Measurements from ENCODE around the gene GLYATL3. TPM values are rescaled to one million over a fixed set of nuclear protein-coding genes. Genes with fewer than 3 reads are reported as not detected.

The GLYATL3 gene
- total RNA-seq, 1 experiment from 2014 or later = not detected

DNA sequence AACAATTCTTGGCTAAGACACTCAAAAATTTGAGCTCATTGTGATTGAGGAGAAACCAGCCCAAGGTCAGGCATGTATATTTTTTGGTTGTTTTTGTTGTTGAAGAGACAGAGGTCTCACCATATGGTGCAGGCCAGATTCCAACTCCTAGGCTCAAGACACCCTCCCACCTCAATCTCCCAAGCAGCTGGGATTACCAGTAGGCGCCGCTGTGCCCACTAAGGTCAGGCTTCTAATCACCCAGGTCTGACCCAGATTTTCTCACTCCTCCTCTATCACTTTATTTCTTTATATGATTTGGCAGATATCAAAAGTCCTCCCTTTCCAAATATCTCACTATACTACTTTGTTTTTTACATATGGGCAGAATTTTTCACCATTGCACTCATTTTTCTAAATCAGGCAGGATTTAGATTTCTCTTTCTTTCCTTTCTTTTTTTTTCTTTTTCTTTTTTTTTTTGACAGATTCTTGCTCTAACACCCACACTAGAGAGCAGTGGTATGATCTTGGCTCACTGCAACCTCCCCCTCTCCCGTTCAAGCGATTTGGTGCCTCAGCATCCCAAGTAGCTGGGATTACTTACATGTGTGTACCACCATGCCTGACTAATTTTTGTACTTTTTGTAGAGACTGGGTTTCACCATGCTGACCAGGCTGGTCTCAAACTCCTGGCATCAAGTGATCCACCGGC, 49.0 kb downstream of the GLYATL3 start:
- DNase-seq (ENCODE audit: low read depth) = no peak

- no peak for DNase-seq (ENCODE audit: low read depth)
Observed at GRCh38 chr6:49549691-49550491, 50.2 kb downstream of the GLYATL3 start.

DNA sequence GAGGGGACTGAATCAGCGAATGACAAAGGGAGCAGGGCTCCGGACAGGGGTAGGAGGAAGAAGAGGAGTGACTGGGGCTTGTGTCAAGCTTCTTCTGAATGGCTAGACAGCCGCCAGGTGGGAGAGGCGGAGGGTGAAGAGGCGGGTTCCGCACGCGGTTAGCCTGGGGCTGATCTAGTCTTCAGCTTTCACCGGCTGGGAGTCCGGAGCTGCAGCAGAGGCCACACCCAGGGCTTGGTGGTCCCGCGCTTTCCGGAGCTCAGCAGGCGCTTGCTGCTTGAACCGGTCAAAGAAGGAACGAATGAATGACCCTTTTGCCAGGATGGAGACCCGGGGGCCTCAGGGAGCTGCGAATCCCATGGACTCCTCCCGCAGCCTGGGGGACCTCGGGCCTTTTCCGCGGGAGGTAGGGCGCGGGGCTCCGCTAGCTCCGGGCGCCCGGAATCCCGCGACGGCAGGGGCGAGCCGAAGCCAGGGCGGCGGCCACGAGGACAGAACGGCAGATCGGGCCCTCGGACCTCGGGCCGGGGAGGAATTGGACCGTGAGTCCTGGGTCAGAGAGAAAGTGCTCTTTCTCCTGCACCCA, 50.9 kb downstream of the GLYATL3 start, which contains the start of gene C6orf141:
Gene C6orf141, plus strand, starts transcription at position 177 of the 586 bp plus-strand sequence. Its CDS starts 125 bp downstream, at position 302.
- peak; percentile 81 for DNase-seq (ENCODE audit: low read depth)

DNA sequence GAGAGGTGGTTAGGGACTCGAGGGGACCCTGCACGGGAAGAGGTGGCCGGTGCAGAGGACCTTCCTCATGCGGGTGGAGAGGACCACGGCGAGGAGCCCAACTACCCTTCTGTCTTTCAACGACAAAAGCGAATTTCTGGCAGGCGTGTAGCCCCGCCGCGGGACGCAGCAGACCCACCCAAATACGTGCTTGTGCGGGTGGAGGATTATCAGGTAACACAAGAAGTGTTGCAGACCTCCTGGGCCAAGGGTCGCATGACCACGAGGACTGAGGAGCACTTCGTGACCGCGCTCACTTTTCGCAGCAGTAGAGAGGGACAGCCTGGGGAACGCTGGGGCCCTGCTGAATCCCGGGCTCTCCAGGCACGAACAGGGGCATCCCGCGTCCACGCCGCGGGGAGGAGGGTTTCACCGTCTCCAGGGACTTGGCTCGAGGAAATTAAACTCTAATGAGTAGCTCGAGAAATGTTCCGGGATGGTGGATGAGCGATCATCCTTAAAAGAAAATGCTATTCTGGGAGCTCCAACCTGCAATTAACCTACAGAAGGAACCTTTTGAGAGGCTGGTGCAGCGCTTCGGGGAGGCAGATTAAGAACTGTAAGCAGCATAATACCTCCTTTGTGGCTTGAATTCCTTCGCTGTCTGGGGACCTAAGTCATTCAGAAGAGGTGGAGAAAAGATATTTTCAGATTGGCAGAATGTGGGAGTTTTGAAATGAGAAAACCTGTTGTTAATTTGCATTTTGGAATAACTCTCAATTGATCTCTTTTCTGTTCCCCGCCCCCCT, 51.5 kb downstream of the GLYATL3 start:
- DNase-seq (ENCODE audit: low read depth) = peak; percentile 43

DNA sequence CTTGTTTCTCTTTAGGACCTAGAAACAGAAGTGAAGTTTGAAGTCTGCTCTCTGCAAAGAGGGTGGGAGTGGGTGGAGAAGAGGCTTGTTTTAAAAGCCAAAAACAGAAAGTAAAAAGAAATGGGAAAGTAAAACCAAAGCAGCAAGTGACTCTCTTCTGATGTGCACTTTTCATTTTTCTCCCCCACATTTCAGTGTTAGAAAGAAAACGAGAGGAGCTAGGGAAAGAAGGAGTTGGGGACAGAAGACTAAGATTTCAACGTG, 52.1 kb downstream of the GLYATL3 start:
- no peak for DNase-seq (ENCODE audit: low read depth)

DNA sequence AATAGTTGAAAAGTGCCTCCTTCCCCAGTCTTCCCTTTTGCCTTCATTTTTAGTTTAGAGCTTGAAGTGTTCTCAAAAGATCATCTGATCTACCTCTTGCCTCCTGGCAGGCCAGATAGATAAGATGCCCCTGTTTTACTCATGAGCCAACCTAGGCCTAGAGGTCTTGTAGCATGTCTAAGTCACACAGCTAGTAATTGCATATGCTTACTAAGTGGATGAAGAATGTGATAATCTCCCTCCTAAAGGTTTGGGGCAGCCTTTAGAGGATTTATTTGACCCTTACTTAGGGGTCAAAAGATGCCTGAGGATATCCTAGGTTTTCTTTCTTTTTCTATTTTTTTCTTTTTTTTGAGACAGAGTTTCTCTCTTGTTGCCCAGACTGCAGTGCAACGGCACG, 52.9 kb downstream of the GLYATL3 start:
- no peak for DNase-seq (ENCODE audit: low read depth)

DNA sequence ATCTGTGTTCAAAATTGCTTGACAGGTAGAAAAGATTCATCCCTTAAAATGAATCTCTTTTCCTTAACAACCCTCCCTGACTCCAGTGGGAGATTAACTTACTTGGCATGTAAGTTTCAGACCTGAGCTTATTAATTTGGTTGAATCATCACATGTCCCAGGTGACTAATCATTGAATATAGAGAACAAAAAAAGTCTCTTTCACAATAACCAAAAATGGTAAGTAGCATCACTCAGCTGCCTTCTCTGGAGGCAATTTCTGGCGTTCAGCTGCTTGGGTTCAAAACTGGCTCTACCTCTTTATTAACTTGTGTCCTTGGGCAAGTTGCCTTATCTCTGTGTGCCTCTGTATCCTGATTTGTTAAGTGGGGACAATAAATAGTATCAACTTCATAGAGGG, 53.7 kb downstream of the GLYATL3 start:
- peak; percentile 45 for DNase-seq (ENCODE audit: low read depth)

DNA sequence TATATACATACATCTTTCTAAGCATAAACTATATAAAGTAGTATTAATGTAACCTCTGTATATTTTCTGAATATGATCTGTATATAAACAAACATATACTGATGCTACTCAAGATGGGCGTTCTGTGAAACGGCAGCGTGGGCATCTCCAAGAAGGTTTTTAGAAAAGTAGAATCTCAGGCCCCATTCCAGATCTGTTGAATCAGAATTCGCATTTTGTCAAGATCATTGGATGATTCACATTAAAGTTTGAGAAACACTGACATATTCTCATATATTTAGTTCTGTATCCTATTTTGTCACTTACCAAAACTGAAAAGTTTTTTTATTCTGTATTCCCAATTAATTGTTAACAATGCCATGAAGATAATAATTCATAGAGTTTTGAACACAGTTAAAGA, 56.2 kb downstream of the GLYATL3 start:
- DNase-seq (ENCODE audit: low read depth) = no peak

- DNase-seq (ENCODE audit: low read depth) = peak; percentile 92
Observed at GRCh38 chr6:49556429-49556837, 56.7 kb downstream of the GLYATL3 start.

- no peak for DNase-seq (ENCODE audit: low read depth)
Observed at GRCh38 chr6:49557177-49557576, 57.5 kb downstream of the GLYATL3 start.

- no peak for DNase-seq (ENCODE audit: low read depth)
Observed at GRCh38 chr6:49558238-49558637, 58.5 kb downstream of the GLYATL3 start.

DNA sequence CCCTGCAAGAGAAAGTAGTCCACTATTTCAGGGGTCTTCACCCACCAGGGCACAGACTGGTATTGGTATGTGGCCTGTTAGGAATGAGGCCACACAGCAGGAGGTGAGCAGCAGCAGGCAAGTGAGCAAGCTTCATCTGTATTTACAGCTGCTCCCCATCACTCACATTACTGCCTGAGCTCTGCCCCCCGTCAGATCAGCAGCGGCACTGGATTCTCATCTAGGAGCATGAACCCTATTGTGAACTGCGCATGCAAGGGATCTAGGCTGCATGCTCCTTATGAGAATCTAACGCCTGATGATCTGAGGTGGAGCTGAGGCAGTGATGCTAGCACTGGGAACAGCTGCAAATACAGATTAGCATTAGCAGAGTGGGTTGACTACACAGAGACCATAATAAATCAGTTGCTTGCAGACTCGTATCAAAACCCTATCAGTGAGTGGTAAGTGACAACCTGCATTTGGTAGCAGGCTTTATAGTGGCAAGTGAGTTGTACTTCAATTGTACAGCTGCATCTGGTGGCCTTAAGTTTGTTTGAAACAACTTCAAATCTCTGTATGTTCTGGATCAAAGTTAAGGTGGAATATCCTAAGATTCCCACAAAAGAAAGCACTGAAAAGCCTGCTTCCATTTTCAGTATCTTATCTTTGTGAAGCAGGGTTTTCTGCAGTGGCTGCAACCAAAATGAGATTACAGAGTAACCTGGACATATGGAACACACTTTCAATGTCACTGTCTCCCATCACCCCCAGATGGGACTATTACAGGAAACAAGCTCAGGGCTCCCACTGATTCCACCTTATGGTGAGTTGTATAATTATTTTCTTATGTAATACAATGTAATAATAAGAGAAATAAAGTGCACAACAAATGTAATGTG, 63.5 kb downstream of the GLYATL3 start:
- no peak for DNase-seq (ENCODE audit: low read depth)

DNA sequence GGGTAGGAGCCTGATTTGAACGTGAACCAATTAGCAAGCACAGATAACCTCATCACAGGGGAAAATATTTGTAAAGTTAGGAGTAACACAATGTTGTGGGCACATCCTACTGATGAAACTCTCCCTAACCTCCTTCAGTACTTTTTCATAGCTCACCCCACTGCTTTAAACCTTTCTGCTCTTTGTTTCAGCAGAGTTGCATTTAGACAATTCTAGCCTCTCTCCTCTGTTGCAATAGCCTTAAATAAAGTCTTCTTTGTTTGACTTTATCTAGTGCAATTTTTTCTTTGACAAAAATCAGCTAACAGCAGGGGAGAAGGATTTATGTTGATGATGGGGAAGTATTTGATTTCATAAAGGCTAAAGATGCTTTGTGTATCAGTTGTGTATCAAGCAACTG, 64.8 kb downstream of the GLYATL3 start:
- DNase-seq (ENCODE audit: low read depth) = no peak

DNA sequence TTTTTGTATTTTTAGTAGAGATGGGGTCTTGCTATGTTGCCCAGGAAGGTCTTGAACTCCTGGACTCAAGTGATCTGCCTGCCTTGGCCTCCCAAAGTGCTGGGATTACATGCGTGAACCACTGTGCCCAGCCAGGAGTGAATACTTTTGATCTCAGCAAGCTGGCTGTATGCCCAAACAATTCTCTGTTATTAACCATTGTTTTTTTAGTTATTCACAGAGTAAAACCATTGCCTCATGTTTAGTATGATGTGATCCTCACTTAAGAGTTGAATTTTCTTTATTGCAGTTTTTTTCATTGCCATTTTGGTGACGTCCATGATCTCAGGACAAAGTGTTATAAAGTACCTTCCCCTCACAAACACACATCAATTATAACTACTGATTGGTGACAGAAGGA, 65.5 kb downstream of the GLYATL3 start:
- DNase-seq (ENCODE audit: low read depth) = no peak

DNA sequence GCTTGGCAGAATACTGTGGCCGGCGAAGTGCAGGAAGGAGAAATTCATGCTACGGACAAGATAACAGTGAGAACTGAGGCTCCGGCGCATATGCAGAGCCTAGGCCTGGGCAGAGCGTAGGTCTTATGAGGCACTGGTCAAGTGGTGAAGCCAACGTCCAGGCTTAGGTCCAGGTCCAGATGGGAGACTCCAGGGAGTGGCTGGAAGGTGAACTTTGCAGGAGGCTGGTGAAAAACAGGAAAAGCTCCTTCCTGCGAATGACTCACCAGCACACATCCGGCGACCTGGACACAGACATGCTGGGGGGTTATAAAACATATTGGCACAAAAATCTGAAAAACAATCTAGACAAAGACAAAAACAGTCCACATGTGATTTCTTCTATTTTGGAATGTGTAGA, 66.1 kb downstream of the GLYATL3 start:
- DNase-seq (ENCODE audit: low read depth) = peak; percentile 59

- no peak for DNase-seq (ENCODE audit: low read depth)
Observed at GRCh38 chr6:49570474-49571079, 70.9 kb downstream of the GLYATL3 start.

DNA sequence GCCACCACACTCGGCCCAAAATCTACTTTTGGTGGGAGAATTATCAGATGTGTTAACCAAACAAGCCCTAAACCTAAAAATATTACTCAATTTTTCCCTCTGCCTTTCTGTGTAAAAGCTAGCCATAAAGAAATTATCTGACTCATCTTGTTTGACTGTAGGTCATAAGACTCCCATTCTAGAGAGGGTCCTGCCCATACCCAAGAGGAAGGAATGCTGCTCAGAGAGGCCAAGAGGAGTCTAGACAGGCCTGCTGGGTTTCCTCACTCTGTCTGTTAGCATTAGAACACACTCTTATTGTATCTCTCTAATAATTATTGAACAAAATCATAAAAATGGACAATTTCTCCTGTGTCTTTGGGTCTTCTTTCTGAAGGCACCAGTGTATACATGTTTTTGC, 76.9 kb downstream of the GLYATL3 start:
- DNase-seq (ENCODE audit: low read depth) = no peak

All from Daoy (cell line).